ENCODE measurements around the gene DMAP1.

DNA sequence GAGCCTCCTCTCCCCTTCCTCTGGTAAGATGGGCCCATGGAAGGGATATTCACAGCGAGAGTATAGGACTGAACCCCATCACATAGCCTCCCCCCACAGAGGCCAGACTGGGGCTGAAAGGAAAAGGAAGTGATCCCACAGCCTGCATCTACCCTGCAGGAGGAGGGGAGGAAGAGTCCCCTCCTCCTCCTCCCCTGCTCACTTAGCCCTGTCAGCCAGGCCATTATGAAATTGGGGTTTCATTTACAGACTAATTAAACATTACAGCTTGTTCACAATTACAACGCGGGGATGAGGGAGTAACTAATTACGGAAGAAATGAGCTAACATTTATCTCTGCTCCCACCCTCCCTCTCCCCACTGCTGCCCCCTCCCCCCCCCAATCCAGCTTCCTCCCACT, 25.4 kb downstream of the DMAP1 start:
- TF ChIP-seq CTCF (conservative IDR thresholded peaks at IDR 0.05; ENCODE audit: low read depth, low read length) (no peak), EZH2 (IDR thresholded peaks at IDR 0.05; ENCODE audit: borderline replicate concordance, low read depth, low read length, poor library complexity, severe bottlenecking) (no peak)

Measured in A673 (cell line).